ENCODE data around the gene SUPT3H.
"Not testable (repeated sequence)": the region's sequence is repeated elsewhere in the genome, so short reads cannot be mapped to it uniquely, and the experiment has no call there.

Gene SUPT3H

DNA sequence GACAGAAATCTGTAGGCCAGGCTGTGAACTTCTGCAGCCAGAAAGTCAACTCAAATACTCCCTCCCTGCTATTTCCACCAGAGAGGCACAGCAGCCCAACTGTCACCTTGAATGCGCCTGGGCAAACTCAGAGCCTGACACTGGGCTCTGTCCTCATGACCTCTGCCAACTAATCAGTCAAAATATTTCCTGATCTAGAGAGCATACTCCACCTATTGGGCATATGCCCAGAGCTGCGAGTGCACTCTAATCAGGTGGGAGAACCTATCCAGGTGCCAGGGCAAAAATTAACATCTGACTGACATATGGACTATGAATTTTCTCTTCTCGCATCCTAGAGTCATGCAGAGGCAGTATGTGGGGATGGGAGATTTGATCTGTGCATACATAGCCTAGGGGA, 455.9 kb downstream of the SUPT3H start:
- TF ChIP-seq, protein P1, sequence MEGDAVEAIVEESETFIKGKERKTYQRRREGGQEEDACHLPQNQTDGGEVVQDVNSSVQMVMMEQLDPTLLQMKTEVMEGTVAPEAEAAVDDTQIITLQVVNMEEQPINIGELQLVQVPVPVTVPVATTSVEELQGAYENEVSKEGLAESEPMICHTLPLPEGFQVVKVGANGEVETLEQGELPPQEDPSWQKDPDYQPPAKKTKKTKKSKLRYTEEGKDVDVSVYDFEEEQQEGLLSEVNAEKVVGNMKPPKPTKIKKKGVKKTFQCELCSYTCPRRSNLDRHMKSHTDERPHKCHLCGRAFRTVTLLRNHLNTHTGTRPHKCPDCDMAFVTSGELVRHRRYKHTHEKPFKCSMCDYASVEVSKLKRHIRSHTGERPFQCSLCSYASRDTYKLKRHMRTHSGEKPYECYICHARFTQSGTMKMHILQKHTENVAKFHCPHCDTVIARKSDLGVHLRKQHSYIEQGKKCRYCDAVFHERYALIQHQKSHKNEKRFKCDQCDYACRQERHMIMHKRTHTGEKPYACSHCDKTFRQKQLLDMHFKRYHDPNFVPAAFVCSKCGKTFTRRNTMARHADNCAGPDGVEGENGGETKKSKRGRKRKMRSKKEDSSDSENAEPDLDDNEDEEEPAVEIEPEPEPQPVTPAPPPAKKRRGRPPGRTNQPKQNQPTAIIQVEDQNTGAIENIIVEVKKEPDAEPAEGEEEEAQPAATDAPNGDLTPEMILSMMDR (IDR thresholded peaks at IDR 0.05; ENCODE audit: borderline replicate concordance, insufficient read depth, low read depth, low read length), result no peak
- H3K4me3 ChIP-seq (ENCODE audit: low read depth, low read length), result no peak overlapping the region

DNA sequence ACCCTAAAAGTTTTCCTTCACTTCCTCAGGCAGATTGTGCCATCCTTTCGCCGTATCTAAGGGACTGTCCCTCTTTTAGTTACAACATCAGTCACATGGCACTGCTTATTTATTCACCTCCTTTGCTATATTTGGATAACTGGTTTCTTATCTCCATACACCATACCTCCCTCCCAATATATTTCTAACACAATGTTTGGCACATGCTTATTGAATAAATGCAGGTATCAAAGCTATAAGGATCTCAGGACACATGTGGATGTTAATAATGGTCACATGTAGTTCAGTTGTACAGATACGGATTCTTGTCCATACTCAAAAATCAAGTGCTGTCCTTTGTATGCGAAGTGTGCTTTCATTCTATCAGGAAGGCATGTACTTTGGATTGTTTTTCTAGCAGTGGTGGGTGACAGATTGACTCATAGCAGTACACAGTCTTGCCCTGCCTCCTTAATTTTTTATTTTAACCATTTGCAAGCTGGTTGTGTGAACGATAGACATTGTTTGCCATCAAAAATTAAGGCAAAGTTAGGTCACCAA, 456.7 kb downstream of the SUPT3H start:
- no peak overlapping the region for H3K4me3 ChIP-seq (ENCODE audit: low read depth, low read length)
- TF ChIP-seq, protein P1 (IDR thresholded peaks at IDR 0.05; ENCODE audit: borderline replicate concordance, insufficient read depth, low read depth, low read length), result no peak

DNA sequence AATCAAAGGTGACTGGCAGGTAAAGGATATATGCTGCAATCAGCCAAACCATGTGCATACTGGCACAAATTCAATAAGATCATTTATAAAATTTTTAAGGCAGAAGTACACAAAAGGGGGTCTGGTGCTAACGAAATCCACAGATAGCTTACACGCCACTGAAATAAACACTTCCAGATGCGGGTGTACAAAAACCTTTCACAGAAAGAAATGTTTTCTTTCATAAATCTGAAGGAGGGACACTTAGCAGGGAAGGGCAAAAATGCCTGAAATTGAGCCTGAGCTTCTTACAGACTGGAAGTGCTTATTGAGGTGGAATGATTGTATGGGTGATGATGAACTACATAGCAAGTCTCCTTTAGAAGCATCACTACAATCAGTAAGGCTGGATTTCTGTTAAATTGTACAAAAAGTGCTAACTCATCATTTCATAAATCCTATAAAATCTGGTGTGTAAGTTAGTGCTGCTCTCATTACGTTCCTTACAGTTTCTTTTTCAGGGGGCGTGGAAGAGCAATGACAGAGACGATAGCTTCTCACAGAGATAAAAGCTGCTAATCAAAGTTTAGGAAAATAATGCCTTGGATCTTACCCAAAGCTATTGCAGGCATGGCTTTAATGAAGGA, 458.9 kb downstream of the SUPT3H start:
- TF ChIP-seq, protein P1 (IDR thresholded peaks at IDR 0.05; ENCODE audit: borderline replicate concordance, insufficient read depth, low read depth, low read length), result no peak
- H3K4me3 ChIP-seq (ENCODE audit: low read depth, low read length), result no peak overlapping the region

DNA sequence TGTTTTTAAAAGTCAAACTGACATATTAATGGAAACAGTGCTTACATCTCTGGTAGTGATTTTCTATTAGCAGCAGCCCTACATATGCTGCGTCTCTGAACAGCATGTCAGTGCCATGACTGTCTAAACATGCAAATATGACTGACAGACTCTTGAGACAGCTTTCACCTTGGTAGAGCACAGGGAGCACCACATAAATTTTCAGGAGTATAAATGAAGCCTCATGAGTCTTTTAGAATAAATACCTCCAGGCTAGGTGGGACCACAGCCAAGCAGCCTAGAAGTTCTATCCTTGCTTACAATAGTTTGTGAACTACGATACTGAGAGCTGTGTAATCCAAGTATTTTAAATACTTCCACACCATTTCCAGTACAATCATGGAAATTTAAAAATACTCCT, 460.3 kb downstream of the SUPT3H start:
- TF ChIP-seq, protein P1 (IDR thresholded peaks at IDR 0.05; ENCODE audit: borderline replicate concordance, insufficient read depth, low read depth, low read length), result no peak
- no peak overlapping the region for H3K4me3 ChIP-seq (ENCODE audit: low read depth, low read length)

DNA sequence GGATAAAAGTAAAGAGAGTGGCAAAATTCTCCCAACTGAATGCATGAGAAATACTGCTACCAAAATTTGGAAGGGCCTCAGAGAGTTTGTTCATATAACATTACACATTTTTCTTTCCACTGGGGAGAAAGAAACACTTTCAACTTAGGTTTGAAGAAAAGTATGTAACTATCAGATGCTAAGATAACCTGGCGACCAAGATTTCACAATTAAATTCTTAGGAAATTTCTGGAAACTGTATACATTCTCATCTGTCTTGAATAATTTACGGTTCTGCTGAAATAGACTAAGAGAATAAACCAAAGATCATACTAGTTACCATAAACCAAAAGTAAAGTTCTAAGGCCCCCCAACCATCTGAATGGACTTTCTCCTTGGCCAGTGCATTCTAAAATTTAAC, 462.6 kb downstream of the SUPT3H start:
- H3K4me3 ChIP-seq (ENCODE audit: low read depth, low read length), result no peak overlapping the region
- TF ChIP-seq, protein P1 (IDR thresholded peaks at IDR 0.05; ENCODE audit: borderline replicate concordance, insufficient read depth, low read depth, low read length), result no peak

DNA sequence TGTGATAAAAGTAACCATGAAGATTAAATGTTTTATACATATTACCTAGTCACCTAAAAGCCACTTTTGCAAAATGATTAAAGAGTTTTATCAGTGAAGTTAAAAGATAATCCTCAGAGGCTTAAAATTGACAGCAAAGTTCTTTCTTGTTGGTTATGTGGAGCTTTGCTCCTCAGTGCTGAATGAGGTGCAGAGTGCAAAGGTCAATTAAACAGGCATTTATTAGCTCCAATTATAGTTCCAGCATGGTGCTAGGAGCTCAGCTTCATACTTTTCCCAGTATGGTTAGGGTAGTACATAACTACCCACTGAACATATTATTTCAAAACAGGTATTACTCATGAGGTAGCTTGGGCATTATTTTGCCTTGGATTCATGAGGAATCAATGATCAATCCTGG, 463.6 kb downstream of the SUPT3H start:
- TF ChIP-seq, protein P1 (IDR thresholded peaks at IDR 0.05; ENCODE audit: borderline replicate concordance, insufficient read depth, low read depth, low read length), result no peak

DNA sequence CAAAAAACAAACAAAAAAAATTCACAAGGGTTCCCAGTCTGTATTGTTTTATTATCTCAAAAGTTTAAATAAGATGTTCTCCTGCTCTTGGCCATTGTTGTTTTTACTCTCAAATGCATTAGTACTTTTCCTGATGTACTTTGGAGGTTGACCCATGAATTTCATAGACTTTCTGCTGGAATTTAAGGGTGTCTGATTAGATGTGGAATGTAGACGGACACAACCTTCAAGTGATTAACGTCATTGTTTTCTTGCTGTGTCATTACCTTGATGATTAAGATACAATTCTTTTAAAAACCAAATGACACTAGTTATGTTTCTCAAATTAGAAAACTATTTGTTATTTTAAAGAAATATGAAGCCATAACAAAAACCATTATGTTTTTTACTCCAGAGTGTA, 471.0 kb downstream of the SUPT3H start:
- no peak overlapping the region for H3K4me3 ChIP-seq (ENCODE audit: low read depth, low read length)
- TF ChIP-seq, protein P1 (IDR thresholded peaks at IDR 0.05; ENCODE audit: borderline replicate concordance, insufficient read depth, low read depth, low read length), result no peak

More for the DNA sequence above, 463.6 kb downstream of the SUPT3H start:
- H3K4me3 ChIP-seq (ENCODE audit: low read depth, low read length), result no peak overlapping the region

DNA sequence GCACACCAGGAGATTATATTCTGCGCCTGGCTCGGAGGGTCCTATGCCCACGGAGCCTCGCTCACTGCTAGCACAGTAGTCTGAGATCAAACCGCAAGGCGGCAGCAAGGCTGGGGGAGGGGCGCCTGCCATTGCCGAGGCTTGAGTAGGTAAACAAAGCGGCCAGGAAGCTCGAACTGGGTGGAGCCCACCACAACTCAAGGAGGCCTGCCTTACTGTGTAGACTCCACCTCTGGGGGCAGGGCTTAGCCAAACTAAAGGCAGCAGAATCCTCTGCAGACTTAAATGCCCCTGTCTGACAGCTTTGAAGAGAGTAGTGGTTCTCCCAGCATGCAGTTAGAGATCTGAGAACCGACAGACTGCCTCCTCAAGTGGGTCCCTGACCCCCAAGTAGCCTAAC, 477.4 kb downstream of the SUPT3H start:
- H3K4me3 ChIP-seq (ENCODE audit: low read depth, low read length), result not testable (repeated sequence)
